Osteocyte (in vitro differentiated cells): Measurements from ENCODE around the gene RHOV. TPM values are rescaled to one million over a fixed set of nuclear protein-coding genes. Genes with fewer than 3 reads are reported as not detected.

ENCODE experiments used
- DNase-seq: peaks from one replicate; pipeline ENCODE4 v3.0.0; 2021; ENCODE audit warnings: mixed read lengths; ENCODE audit not compliant: unreplicated experiment; ENCODE audit errors: extremely low spot score
- H3K27ac Mint-ChIP-seq: one replicate; pipeline ENCODE4 v1.8.0; 2021; ENCODE audit warnings: mild to moderate bottlenecking, mixed read lengths; ENCODE audit not compliant: unreplicated experiment
- H3K27me3 Mint-ChIP-seq: one replicate; pipeline ENCODE4 v1.8.0; 2021; ENCODE audit warnings: mixed read lengths; ENCODE audit not compliant: unreplicated experiment
- H3K36me3 Mint-ChIP-seq: one replicate; pipeline ENCODE4 v1.8.0; 2021; ENCODE audit warnings: mixed read lengths; ENCODE audit not compliant: unreplicated experiment
- H3K4me1 Mint-ChIP-seq: one replicate; pipeline ENCODE4 v1.8.0; 2021; ENCODE audit warnings: mixed read lengths; ENCODE audit not compliant: unreplicated experiment
- H3K4me3 Mint-ChIP-seq: one replicate; pipeline ENCODE4 v1.8.0; 2021; ENCODE audit warnings: mild to moderate bottlenecking, moderate library complexity, mixed read lengths; ENCODE audit not compliant: unreplicated experiment
- H3K9me3 Mint-ChIP-seq: one replicate; pipeline ENCODE4 v1.8.0; 2021; ENCODE audit warnings: mixed read lengths; ENCODE audit not compliant: unreplicated experiment
- total RNA-seq: library from RNA; stranded (reverse); gene quantifications from 2 replicates; pipeline ENCODE4 v1.2.1, GENCODE V29; 2021
- TF ChIP-seq, protein P1 (sequence below): fragments of 200-600 bp; sonication (generic); IDR thresholded peaks from 2 replicates; pipeline ENCODE4 v1.5.0; 2021; ENCODE audit warnings: antibody characterized with exemption, mild to moderate bottlenecking, moderate library complexity

The RHOV gene
- total RNA-seq, 1 donor from 2014 or later, result 0.46 TPM

GRCh38 chr15:40918146-40918798 lies 44.2 kb upstream of the RHOV start:
- Mint-ChIP-seq H3K9me3 (no peaks in the 10 kb centered on the region), H3K36me3 (no peaks in the 10 kb centered on the region), H3K27ac (no peak overlapping the region), H3K27me3 (no peaks in the 10 kb centered on the region), H3K4me3 (no peak overlapping the region), H3K4me1 (no peaks in the 10 kb centered on the region)
- no peak for DNase-seq
- TF ChIP-seq, protein P1, sequence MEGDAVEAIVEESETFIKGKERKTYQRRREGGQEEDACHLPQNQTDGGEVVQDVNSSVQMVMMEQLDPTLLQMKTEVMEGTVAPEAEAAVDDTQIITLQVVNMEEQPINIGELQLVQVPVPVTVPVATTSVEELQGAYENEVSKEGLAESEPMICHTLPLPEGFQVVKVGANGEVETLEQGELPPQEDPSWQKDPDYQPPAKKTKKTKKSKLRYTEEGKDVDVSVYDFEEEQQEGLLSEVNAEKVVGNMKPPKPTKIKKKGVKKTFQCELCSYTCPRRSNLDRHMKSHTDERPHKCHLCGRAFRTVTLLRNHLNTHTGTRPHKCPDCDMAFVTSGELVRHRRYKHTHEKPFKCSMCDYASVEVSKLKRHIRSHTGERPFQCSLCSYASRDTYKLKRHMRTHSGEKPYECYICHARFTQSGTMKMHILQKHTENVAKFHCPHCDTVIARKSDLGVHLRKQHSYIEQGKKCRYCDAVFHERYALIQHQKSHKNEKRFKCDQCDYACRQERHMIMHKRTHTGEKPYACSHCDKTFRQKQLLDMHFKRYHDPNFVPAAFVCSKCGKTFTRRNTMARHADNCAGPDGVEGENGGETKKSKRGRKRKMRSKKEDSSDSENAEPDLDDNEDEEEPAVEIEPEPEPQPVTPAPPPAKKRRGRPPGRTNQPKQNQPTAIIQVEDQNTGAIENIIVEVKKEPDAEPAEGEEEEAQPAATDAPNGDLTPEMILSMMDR, result no peak

DNA sequence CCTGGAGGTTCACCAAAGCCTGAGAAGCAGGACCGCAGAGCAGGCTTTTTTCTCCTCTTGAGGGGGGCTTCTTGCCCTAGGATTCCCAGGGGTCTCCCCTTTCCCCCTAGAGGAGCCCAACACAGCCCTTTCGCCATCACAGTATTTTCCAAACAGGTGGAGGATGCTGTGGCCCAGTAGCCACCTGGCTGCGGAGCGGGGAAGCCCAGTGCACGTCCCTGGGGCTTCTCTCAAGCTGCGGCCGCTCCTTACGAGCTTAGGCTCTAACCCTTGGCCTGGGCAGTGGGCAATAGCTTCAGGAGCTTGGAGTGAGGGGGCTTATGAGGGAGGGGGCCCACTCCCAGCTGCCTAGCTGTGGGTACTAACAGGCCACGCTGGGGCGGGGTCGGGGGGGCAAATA lies 43.6 kb upstream of the RHOV start:
- TF ChIP-seq, protein P1, result no peak
- H3K9me3 Mint-ChIP-seq, result no peaks in the 10 kb centered on the region

DNA sequence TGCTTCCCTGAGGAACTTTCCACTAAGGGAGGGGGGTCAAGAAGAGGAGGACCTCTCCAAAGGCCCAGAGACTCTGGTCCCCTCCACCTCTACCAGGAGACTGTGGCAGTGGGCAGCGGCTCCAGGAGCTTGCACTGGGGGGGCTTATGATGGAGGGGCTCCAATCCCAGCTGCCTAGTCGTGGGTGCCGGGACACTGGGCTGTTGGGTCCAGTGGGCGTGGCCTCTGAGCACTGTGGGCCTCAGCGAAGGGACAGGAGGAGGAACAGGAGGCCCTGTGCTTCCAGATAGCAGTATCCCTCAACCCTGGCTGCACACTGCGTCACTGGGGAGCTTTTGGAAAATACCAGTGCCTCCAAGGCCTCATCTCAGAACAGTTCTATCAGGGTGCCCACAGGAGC lies 41.6 kb upstream of the RHOV start:
- H3K27me3 Mint-ChIP-seq, result no peaks in the 10 kb centered on the region
- H3K27ac Mint-ChIP-seq, result no peak overlapping the region
- no peak overlapping the region for H3K4me3 Mint-ChIP-seq
- no peak for DNase-seq
- no peaks in the 10 kb centered on the region for H3K36me3 Mint-ChIP-seq
- no peaks in the 10 kb centered on the region for H3K4me1 Mint-ChIP-seq
- TF ChIP-seq, protein P1, result no peak
- H3K9me3 Mint-ChIP-seq, result no peaks in the 10 kb centered on the region

More for the DNA sequence above, 43.6 kb upstream of the RHOV start:
- Mint-ChIP-seq H3K36me3 (no peaks in the 10 kb centered on the region), H3K27ac (no peak overlapping the region), H3K4me1 (no peaks in the 10 kb centered on the region), H3K4me3 (no peak overlapping the region), H3K27me3 (no peaks in the 10 kb centered on the region)
- DNase-seq, result no peak

DNA sequence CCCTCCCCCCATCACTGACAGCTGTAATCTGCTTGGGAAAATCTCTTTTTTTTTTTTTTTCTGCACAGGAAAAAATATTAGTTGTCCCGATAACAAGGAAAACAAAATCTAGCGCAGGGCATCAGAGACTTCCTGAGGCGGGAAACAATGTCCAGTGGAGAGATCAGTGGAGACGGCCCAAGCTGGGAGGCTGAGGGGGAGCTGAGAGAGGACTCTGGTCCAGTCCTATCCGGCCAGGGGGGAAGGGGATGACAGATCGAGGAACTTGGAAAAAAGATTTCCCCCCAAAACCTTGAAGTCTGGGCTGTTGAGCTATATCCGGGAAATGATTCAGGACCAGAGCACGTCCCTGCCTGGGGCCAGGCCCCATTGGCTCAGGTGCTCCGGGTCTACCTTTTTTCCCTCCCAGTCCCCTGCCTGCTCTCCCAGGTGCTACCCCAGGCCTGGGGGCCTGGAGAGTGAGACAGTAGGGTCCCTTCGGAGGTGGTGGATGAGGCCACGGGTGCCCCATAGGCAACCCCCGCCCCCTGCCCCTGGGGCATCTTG lies 41.2 kb upstream of the RHOV start:
- TF ChIP-seq, protein P1, result no peak
- Mint-ChIP-seq H3K27ac (no peak overlapping the region), H3K9me3 (no peaks in the 10 kb centered on the region), H3K27me3 (no peaks in the 10 kb centered on the region), H3K36me3 (no peaks in the 10 kb centered on the region), H3K4me1 (peaks cover 2% of the 10 kb centered on the region), H3K4me3 (no peak overlapping the region)
- no peak for DNase-seq

- TF ChIP-seq, protein P1, result peak; percentile 9
- Mint-ChIP-seq H3K27me3 (no peaks in the 10 kb centered on the region), H3K4me1 (peaks cover 8% of the 10 kb centered on the region), H3K27ac (no peak overlapping the region), H3K4me3 (no peak overlapping the region), H3K36me3 (no peaks in the 10 kb centered on the region), H3K9me3 (no peaks in the 10 kb centered on the region)
- no peak for DNase-seq
Observed at GRCh38 chr15:40914486-40914885, 40.5 kb upstream of the RHOV start.
